SU-DHL-6 (cell line): Measurements from ENCODE around the gene INPP5A.

ENCODE experiments used
- H2AFZ ChIP-seq: fragments of 200-600 bp; sonication (generic); 2 replicates; pipeline ENCODE4 v1.6.1; 2014; ENCODE audit warnings: low read depth, mild to moderate bottlenecking, moderate library complexity, mixed read lengths, antibody characterized with exemption, low read length; ENCODE audit not compliant: severe bottlenecking
- H3F3A ChIP-seq: fragments of 200-600 bp; shearing (Covaris generic); 2 replicates; pipeline ENCODE4 v1.6.0; 2016; ENCODE audit warnings: antibody characterized with exemption, mild to moderate bottlenecking; ENCODE audit not compliant: insufficient read depth
- H3K27ac ChIP-seq: fragments of 200-600 bp; sonication (generic); 2 replicates; pipeline ENCODE4 v1.5.1; 2016; ENCODE audit warnings: low read depth, mild to moderate bottlenecking, low read length, moderate library complexity, mixed read lengths
- H3K27me3 ChIP-seq: fragments of 200-600 bp; sonication (generic), shearing (Covaris generic); 2 replicates; pipeline ENCODE4 v1.6.0; 2014; ENCODE audit warnings: mild to moderate bottlenecking, low read length
- H3K36me3 ChIP-seq: fragments of 200-600 bp; sonication (generic); 2 replicates; pipeline ENCODE4 v1.6.1; 2014; ENCODE audit warnings: mild to moderate bottlenecking, low read length, mixed read lengths
- H3K4me2 ChIP-seq: fragments of 300-600, 200-600 bp; shearing (Covaris generic), sonication (generic); 2 replicates; pipeline ENCODE4 v1.6.0; 2014; ENCODE audit warnings: low read length, low read depth, mild to moderate bottlenecking; ENCODE audit not compliant: poor library complexity, severe bottlenecking
- H3K4me3 ChIP-seq: fragments of 200-600 bp; sonication (generic); 2 replicates; pipeline ENCODE4 v1.5.1; 2014; ENCODE audit warnings: antibody characterized with exemption, low read length, mild to moderate bottlenecking, mixed read lengths; ENCODE audit not compliant: insufficient read depth, poor library complexity, severe bottlenecking
- H3K79me2 ChIP-seq: fragments of 200-600 bp; sonication (generic); 2 replicates; pipeline ENCODE4 v1.6.1; 2014; ENCODE audit warnings: mild to moderate bottlenecking, low read length, moderate library complexity; ENCODE audit not compliant: insufficient read depth
- H3K9ac ChIP-seq: fragments of 200-600 bp; sonication (generic); 2 replicates; pipeline ENCODE4 v1.7.0; 2014; ENCODE audit warnings: mild to moderate bottlenecking, low read length
- H3K9me2 ChIP-seq: fragments of 200-600 bp; sonication (generic); replicated peaks from 2 replicates; pipeline ENCODE4 v1.6.1; 2014; ENCODE audit warnings: low read length; ENCODE audit not compliant: insufficient read depth
- H3K9me3 ChIP-seq: fragments of 200-600 bp; sonication (generic); 2 replicates; pipeline ENCODE4 v1.6.1; 2014; ENCODE audit warnings: low read length, mixed read lengths; ENCODE audit not compliant: insufficient read depth
- H4K20me1 ChIP-seq: fragments of 200-600 bp; sonication (generic); 2 replicates; pipeline ENCODE4 v1.6.1; 2014; ENCODE audit warnings: low read depth, mild to moderate bottlenecking, antibody characterized with exemption, low read length, moderate library complexity, mixed read lengths
- CTCF ChIP-seq: fragments of 200-600 bp; sonication (generic); IDR thresholded peaks from one replicate; pipeline ENCODE4 v1.5.1; 2017; ENCODE audit warnings: antibody characterized with exemption, mild to moderate bottlenecking, low read length, moderate library complexity; ENCODE audit not compliant: insufficient read depth, poor library complexity, severe bottlenecking
- EZH2phosphoT487 ChIP-seq: fragments of 200-600 bp; sonication (generic), shearing (Covaris generic); conservative IDR thresholded peaks from 2 replicates; pipeline ENCODE4 v1.6.1; 2018; ENCODE audit warnings: mild to moderate bottlenecking, antibody characterized with exemption, low read length, moderate library complexity, mixed read lengths

INPP5A gene

GRCh38 chr10:132815168-132815857 lies 277.7 kb downstream of the INPP5A start:
- H3K79me2 ChIP-seq = no peaks in the 10 kb centered on the region
- H3K9me2 ChIP-seq = no peaks in the 10 kb centered on the region
- no peaks in the 10 kb centered on the region for H3K9me3 ChIP-seq
- H3K27me3 ChIP-seq = no peaks in the 10 kb centered on the region
- H3K36me3 ChIP-seq = no peaks in the 10 kb centered on the region
- H3K4me2 ChIP-seq = no peak overlapping the region
- no peaks in the 10 kb centered on the region for H4K20me1 ChIP-seq
- H3K9ac ChIP-seq = no peak overlapping the region
- no peaks in the 10 kb centered on the region for H3F3A ChIP-seq
- no peak overlapping the region for H2AFZ ChIP-seq
- TF ChIP-seq CTCF = no peak
- no peak for TF ChIP-seq EZH2phosphoT487
- no peak overlapping the region for H3K4me3 ChIP-seq
- H3K27ac ChIP-seq = no peak overlapping the region

GRCh38 chr10:132816718-132817117 lies 279.1 kb downstream of the INPP5A start:
- no peaks in the 10 kb centered on the region for H3K79me2 ChIP-seq
- H3K9me3 ChIP-seq = no peaks in the 10 kb centered on the region
- no peaks in the 10 kb centered on the region for H3K27me3 ChIP-seq
- H3K27ac ChIP-seq = no peak overlapping the region
- H3K36me3 ChIP-seq = no peaks in the 10 kb centered on the region
- H3K9me2 ChIP-seq = no peaks in the 10 kb centered on the region
- no peaks in the 10 kb centered on the region for H3F3A ChIP-seq
- no peaks in the 10 kb centered on the region for H4K20me1 ChIP-seq
- no peak overlapping the region for H3K4me2 ChIP-seq
- TF ChIP-seq CTCF (no peak), EZH2phosphoT487 (no peak)
- no peak overlapping the region for H2AFZ ChIP-seq
- no peak overlapping the region for H3K4me3 ChIP-seq
- no peak overlapping the region for H3K9ac ChIP-seq

GRCh38 chr10:132817701-132818211 lies 280.2 kb downstream of the INPP5A start:
- Histone ChIP-seq H3K79me2 (no peaks in the 10 kb centered on the region), H3K36me3 (no peaks in the 10 kb centered on the region), H3K9ac (no peak overlapping the region), H3K27me3 (no peaks in the 10 kb centered on the region), H3K4me2 (no peak overlapping the region), H3K9me2 (no peaks in the 10 kb centered on the region), H3F3A (no peaks in the 10 kb centered on the region), H3K27ac (no peak overlapping the region), H4K20me1 (no peaks in the 10 kb centered on the region), H3K4me3 (no peak overlapping the region), H2AFZ (no peak overlapping the region), H3K9me3 (no peaks in the 10 kb centered on the region)
- TF ChIP-seq CTCF = no peak
- no peak for TF ChIP-seq EZH2phosphoT487
